ENCODE data around the gene STMN3. TPM values are rescaled to one million over a fixed set of nuclear protein-coding genes. Genes with fewer than 3 reads are reported as not detected.
"Not testable (repeated sequence)": the region's sequence is repeated elsewhere in the genome, so short reads cannot be mapped to it uniquely, and the experiment has no call there.

Gene STMN3
- total RNA-seq, 1 donor from 2014 or later = 14.7 TPM

DNA sequence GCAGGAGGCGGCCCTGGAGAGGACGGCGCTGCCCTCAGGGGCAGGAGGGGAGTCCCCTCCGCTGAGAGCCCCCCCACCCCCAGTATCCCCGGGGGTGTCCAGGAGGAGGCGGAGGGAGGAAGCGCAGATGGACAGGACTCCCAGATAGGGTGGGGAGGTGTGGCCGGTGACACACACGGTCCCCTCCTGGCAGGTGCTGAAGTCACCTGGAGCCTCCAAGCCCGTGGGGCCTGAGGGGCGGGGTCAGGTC, 1.4 kb downstream of the STMN3 start:
- intact Hi-C loops (cut with DNase I) = no loop called here

GRCh38 chr20:63650486-63650885, 2.7 kb downstream of the STMN3 start:
- H3K36me3 ChIP-seq; intact Hi-C loops (cut with DNase I); H3K27me3 ChIP-seq; DNase-seq (ENCODE audit: extremely low spot score in 2 of 2); H3K4me3 ChIP-seq; H3K9me3 ChIP-seq; H3K27ac ChIP-seq: not testable (repeated sequence)
- H3K4me1 ChIP-seq = peaks cover 26% of the 10 kb centered on the region

More for the DNA sequence above, 1.4 kb downstream of the STMN3 start:
- H3K4me3 ChIP-seq = peak overlapping the region; percentile 52 to 81
- no peak for DNase-seq (ENCODE audit: extremely low spot score in 2 of 2)
- no peaks in the 10 kb centered on the region for H3K27me3 ChIP-seq
- no peaks in the 10 kb centered on the region for H3K9me3 ChIP-seq
- no peaks in the 10 kb centered on the region for H3K36me3 ChIP-seq
- TF ChIP-seq POLR2A (IDR thresholded peaks at IDR 0.05) (no peak), POLR2AphosphoS5 (IDR thresholded peaks at IDR 0.05; ENCODE audit: insufficient read depth in 1 of 2, low read depth in 1 of 2) (no peak)
- TF ChIP-seq, protein P1, sequence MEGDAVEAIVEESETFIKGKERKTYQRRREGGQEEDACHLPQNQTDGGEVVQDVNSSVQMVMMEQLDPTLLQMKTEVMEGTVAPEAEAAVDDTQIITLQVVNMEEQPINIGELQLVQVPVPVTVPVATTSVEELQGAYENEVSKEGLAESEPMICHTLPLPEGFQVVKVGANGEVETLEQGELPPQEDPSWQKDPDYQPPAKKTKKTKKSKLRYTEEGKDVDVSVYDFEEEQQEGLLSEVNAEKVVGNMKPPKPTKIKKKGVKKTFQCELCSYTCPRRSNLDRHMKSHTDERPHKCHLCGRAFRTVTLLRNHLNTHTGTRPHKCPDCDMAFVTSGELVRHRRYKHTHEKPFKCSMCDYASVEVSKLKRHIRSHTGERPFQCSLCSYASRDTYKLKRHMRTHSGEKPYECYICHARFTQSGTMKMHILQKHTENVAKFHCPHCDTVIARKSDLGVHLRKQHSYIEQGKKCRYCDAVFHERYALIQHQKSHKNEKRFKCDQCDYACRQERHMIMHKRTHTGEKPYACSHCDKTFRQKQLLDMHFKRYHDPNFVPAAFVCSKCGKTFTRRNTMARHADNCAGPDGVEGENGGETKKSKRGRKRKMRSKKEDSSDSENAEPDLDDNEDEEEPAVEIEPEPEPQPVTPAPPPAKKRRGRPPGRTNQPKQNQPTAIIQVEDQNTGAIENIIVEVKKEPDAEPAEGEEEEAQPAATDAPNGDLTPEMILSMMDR (IDR thresholded peaks at IDR 0.05) = no peak
- no peak overlapping the region for H3K27ac ChIP-seq
- peaks cover 26% of the 10 kb centered on the region for H3K4me1 ChIP-seq

DNA sequence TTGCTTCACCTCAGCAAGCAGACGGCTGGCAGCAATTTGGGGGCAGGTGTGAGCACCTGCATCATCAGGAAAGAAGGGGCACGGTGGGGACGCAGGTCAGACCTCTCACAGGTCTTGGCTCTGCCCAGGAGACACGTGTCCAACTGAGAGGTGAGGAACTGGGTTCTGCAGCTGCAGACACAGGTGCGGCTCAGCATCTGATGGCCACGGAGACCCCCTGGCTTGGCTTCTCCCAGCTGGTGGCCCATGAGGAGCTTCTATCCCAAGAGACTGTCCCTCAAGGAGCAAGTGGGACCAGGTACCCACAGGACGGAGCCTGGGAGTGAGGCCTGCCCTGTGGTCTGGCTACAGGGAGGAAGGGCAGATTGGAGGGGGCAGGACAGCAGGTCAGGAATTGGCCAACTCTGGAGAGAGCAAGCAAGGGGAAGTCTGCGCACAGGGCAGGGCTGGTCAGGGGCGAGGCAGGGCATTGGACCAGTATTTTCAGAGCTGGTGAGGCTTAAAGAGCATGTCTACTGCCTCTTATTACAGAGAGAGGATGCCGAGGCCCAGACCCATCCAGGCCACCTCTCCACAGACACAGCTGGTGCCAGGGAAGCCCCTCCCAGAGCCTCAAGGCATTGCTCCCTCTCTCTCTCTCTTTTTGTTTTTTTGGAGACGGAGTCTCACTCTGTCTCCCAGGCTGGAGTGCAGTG, 4.2 kb downstream of the STMN3 start:
- H3K27ac ChIP-seq = no peak overlapping the region
- no peaks in the 10 kb centered on the region for H3K36me3 ChIP-seq
- no peaks in the 10 kb centered on the region for H3K27me3 ChIP-seq
- intact Hi-C loops (cut with DNase I) = no loop called here
- no peak overlapping the region for H3K4me3 ChIP-seq
- H3K9me3 ChIP-seq = no peaks in the 10 kb centered on the region
- TF ChIP-seq, protein P1 (IDR thresholded peaks at IDR 0.05) = no peak
- TF ChIP-seq POLR2AphosphoS5 (IDR thresholded peaks at IDR 0.05; ENCODE audit: insufficient read depth in 1 of 2, low read depth in 1 of 2) (no peak), POLR2A (IDR thresholded peaks at IDR 0.05) (no peak)
- H3K4me1 ChIP-seq = peaks cover 24% of the 10 kb centered on the region
- DNase-seq (ENCODE audit: extremely low spot score in 2 of 2) = no peak

GRCh38 chr20:63648190-63648589, 5.0 kb downstream of the STMN3 start:
- Histone ChIP-seq H3K4me3 (no peak overlapping the region), H3K27me3 (no peaks in the 10 kb centered on the region), H3K4me1 (peaks cover 18% of the 10 kb centered on the region), H3K27ac (no peak overlapping the region), H3K9me3 (no peaks in the 10 kb centered on the region), H3K36me3 (no peaks in the 10 kb centered on the region)
- DNase-seq (ENCODE audit: extremely low spot score in 2 of 2) = no peak
- TF ChIP-seq POLR2A (IDR thresholded peaks at IDR 0.05) (no peak), POLR2AphosphoS5 (IDR thresholded peaks at IDR 0.05; ENCODE audit: insufficient read depth in 1 of 2, low read depth in 1 of 2) (no peak)
- TF ChIP-seq, protein P1 (IDR thresholded peaks at IDR 0.05) = no peak
- intact Hi-C loops (cut with DNase I) = no loop called here

DNA sequence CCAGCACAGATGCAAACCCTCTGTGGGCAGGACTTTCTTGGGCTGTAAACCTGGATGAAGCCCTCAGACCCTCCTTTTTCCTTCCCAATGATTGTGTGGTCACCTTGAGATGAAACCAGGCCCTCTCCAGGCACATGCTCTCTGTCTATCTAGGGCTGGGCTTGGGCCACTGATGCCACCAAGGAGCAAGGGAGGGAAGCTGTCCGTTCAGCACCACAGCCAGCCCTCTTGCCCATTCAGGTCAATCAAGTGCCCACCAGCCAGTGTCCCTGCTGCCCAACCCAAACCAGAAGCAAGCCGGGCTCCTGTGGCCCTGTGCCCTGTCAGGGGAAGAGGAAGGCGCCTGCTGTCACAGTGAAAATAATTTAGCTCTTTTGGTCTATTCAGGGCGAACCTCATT, 8.0 kb downstream of the STMN3 start:
- peaks cover 9% of the 10 kb centered on the region for H3K4me1 ChIP-seq
- intact Hi-C loops (cut with DNase I) = no loop called here
- no peak overlapping the region for H3K4me3 ChIP-seq
- no peaks in the 10 kb centered on the region for H3K27me3 ChIP-seq
- DNase-seq (ENCODE audit: extremely low spot score in 2 of 2) = no peak
- TF ChIP-seq POLR2AphosphoS5 (IDR thresholded peaks at IDR 0.05; ENCODE audit: insufficient read depth in 1 of 2, low read depth in 1 of 2) = no peak
- TF ChIP-seq, protein P1 (IDR thresholded peaks at IDR 0.05) = no peak
- no peak for TF ChIP-seq POLR2A (IDR thresholded peaks at IDR 0.05)
- no peaks in the 10 kb centered on the region for H3K36me3 ChIP-seq
- no peaks in the 10 kb centered on the region for H3K9me3 ChIP-seq
- no peak overlapping the region for H3K27ac ChIP-seq

Measured in vagina (tissue), 2 donors.